ENCODE results near the gene CISD2.

- no peak for TF ChIP-seq CTCF (conservative IDR thresholded peaks at IDR 0.05 in 1 of 2, IDR thresholded peaks at IDR 0.05 in 1 of 2; ENCODE audit: extremely low read depth in 1 of 2, insufficient read depth in 1 of 2, low read depth in 1 of 2, low read length in 2 of 2)
- TF ChIP-seq EZH2 (IDR thresholded peaks at IDR 0.05; ENCODE audit: borderline replicate concordance, low read length): no peak
Measured at GRCh38 chr4:102862016-102862415, 6.8 kb upstream of the CISD2 start.

Measured in mammary epithelial cell (primary cell).